Measurements from ENCODE around the gene DXO.
A peak's percentile ranks its signal among the peaks of the same experiment; 100 is the strongest.
"Not testable (repeated sequence)": the region's sequence is repeated elsewhere in the genome, so short reads cannot be mapped to it uniquely, and the experiment has no call there.

The DXO gene

GRCh38 chr6:31954511-31954910 lies 17.4 kb downstream of the DXO start:
- DNase-seq, result no peak

DNA sequence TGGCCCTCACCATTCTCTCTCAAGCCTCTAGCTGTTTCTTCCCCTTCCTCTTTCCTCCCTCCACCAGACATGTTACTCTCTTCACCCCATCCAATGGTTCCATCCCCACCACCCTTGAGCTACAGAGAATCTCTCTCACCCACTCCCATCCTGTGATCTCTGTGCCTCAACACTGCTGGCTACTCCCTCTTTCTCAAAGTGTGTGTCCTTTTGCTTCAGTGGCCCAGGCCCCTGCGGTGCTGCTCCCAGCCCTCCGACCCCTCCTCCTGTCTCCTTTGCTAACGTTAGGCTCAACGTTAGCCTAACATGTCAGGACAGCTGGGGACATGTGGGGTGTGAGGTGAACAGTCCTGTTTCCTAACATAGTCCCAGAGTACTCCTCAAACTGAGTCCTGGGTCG lies 19.0 kb downstream of the DXO start:
- no peak for DNase-seq

DNA sequence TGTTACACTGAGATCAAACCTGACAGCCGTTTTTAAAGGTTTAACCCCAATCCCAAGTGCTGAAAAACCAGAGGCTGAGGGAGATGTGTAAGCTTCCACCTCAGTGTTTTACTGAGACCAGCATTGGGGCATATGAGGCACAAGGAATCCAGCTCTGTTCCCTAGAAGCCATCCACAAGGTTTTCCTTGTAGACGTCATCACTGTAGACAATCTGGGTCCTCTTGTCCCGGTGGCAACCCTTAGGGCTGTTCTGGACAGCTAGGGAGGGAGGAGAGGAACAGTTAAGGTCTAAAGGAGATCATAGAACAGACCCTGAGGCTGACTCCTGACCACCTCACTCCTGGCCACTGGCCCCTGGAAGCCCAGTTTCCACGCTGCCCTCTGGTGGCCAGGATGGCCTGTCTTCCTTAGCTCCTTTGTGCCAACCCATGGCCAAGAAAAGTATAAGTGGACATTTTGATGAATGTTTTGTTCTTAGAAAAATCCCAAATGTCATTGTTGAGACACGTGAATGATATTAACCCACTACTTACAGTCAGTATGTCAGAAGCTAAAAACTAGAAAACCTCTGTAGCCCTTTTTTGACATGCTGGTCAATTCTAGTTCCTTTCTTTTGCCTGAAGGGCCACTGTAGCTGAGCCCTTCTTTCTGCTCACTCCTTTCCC lies 19.7 kb downstream of the DXO start:
- peak in 1 of 2 donors; percentile 23 for DNase-seq

DNA sequence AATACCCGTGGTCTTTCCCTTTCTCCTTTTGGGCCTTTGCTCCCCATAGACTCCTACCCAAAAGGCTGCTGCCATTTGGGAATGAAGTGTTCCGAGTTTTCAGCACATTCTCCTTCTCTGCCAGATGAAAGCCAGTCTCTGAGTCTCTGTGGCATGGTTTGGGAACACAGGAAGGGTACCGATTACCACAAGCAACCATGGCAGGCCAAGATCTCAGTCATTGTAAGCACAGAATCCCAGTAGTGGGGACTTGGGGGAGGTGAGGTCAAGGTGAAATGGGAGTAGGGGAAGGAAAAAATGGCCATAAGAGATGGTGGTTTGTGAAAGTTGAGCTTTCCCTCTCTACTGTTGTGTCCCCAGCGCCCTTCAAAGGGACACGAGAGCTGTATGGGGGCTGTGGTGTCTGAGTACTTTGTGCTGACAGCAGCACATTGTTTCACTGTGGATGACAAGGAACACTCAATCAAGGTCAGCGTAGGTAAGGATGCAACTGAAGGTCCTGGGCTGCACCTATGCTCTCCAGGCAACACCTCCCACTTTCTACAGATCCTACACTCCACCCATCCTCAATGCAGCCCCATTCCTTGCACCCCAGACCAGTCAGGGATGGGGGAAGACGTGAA lies 21.9 kb downstream of the DXO start:
- no peak for DNase-seq

- no peak for DNase-seq
These were observed 23.1 kb downstream of the DXO start for GRCh38 chr6:31948753-31949413.

DNA sequence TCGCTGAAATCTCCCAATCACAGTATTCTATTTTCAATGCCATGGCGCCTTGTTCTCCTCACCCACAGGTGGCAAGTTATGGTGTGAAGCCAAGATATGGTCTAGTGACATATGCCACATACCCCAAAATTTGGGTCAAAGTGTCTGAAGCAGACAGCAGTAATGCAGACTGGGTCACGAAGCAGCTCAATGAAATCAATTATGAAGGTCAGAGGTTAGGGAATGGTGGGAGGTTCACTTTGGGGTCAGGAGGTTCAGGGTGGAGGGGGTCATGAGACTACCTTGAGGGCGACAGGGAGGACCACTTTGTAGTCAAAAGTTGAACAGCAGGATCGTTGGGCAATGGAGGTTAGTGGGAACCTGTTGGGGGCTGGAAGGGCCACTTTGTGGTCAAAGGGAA lies 23.6 kb downstream of the DXO start:
- no peak for DNase-seq

DNA sequence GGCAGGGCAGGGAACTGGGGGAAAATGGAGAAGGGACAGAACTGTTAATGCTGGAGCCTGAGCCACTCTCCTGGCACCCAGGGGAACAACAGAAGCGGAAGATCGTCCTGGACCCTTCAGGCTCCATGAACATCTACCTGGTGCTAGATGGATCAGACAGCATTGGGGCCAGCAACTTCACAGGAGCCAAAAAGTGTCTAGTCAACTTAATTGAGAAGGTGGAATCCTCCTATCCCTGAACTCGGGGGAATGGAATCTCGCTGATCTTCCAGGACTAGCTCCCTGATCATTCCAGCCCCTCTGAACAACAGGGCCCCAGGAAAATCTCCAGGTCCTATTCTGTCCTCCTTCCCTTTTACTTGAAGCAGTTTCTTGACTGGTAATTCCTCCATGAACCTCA lies 24.1 kb downstream of the DXO start:
- no peak for DNase-seq

DNA sequence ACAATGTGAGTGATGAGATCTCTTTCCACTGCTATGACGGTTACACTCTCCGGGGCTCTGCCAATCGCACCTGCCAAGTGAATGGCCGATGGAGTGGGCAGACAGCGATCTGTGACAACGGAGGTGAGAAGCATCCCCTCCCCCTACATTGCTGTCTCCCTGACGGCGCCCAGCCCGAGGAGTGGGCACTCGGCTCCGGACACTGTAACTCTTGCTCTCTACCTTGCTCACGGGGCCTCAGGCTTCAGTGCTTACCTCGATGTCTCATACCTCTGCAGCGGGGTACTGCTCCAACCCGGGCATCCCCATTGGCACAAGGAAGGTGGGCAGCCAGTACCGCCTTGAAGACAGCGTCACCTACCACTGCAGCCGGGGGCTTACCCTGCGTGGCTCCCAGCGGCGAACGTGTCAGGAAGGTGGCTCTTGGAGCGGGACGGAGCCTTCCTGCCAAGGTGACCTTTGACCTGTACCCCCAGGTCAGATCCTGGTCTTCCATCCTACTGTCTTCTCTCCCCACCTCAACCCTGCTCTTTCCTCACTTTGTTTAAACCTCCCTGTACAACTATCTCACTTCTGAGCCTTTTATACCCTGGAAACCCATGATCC lies 24.8 kb downstream of the DXO start:
- DNase-seq, result no peak

DNA sequence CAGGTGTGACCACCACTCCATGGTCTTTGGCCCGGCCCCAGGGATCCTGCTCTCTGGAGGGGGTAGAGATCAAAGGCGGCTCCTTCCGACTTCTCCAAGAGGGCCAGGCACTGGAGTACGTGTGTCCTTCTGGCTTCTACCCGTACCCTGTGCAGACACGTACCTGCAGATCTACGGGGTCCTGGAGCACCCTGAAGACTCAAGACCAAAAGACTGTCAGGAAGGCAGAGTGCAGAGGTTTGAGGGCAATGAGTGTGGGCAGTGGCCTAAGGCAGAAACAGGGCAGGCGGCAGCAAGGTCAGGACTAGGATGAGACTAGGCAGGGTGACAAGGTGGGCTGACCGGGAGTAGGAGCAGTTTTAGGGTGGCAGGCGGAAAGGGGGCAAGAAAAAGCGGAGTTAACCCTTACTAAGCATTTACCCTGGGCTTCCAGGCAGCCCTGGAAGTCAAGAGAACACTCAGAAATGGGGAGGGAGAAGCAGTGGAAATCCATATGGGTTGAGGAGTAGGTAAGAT lies 25.5 kb downstream of the DXO start:
- DNase-seq, result no peak

- DNase-seq, result no peak
These were observed 26.2 kb downstream of the DXO start, which contains the start of gene CFB for GRCh38 chr6:31945507-31946369. TSS of gene CFB (plus strand) at chr6:31946095. CDS start at chr6:31946222, 127 bp downstream.

- no peak for DNase-seq
These were observed 26.8 kb downstream of the DXO start for GRCh38 chr6:31945154-31945506.

- no peak for DNase-seq
These were observed 28.2 kb downstream of the DXO start for GRCh38 chr6:31943742-31944141.

GRCh38 chr6:31940256-31940664 lies 31.7 kb downstream of the DXO start:
- DNase-seq, result no peak

DNA sequence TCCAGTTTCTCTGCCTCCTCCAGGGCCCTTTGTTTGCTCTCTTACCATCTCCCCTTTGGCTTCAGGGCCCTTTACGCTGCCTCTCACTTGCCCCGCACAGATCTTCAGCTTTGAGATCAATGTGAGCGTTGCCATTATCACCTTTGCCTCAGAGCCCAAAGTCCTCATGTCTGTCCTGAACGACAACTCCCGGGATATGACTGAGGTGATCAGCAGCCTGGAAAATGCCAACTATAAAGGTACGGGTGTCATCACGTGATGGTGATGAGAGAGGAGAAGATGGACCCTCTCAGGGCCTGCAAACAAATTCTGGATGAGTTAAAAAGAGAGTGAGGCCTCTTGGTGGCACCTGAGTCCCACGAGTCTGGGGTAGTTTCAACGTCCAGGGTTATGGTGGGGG lies 36.1 kb downstream of the DXO start:
- no peak for DNase-seq

DNA sequence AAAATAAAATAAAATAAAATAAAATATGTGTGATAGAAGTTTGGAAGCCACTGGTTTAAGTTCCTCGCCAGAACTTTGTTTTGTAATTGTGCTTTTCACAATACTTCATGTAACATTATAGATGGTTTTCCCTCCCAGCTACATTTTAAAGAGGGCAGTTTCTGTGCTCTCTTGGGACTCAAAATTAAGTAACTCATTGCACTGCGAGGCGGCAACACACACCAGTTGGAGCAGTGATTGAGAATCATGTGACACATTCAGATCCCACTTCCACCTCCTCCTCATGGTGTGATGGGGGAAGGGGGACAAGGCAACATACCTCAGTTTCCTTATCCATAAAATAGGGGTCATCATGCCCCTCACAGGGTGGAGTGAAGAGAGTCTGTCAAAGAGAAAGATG lies 36.9 kb downstream of the DXO start:
- DNase-seq, result no peak

- no peak for DNase-seq
These were observed 38.4 kb downstream of the DXO start for GRCh38 chr6:31933537-31933936.

DNA sequence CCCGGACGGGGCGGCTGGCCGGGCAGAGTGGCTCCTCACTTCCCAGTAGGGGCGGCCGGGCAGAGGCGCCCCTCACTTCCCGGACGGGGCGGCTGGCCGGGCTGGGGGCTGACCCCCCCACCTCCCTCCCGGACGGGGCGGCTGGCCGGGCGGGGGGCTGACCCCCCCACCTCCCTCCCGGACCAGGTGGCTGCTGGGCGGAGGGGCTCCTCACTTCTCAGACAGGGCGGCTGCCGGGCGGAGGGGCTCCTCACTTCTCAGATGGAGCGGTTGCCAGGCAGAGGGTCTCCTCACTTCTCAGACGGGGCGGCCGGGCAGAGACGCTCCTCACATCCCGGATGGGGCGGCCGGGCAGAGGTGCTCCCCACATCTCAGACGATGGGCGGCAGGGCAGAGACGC lies 39.8 kb downstream of the DXO start:
- not testable (repeated sequence) for DNase-seq

GRCh38 chr6:31930962-31931361 lies 41.0 kb downstream of the DXO start:
- no peak for DNase-seq

GRCh38 chr6:31928672-31928939 lies 43.3 kb downstream of the DXO start:
- DNase-seq, result no peak

DNA sequence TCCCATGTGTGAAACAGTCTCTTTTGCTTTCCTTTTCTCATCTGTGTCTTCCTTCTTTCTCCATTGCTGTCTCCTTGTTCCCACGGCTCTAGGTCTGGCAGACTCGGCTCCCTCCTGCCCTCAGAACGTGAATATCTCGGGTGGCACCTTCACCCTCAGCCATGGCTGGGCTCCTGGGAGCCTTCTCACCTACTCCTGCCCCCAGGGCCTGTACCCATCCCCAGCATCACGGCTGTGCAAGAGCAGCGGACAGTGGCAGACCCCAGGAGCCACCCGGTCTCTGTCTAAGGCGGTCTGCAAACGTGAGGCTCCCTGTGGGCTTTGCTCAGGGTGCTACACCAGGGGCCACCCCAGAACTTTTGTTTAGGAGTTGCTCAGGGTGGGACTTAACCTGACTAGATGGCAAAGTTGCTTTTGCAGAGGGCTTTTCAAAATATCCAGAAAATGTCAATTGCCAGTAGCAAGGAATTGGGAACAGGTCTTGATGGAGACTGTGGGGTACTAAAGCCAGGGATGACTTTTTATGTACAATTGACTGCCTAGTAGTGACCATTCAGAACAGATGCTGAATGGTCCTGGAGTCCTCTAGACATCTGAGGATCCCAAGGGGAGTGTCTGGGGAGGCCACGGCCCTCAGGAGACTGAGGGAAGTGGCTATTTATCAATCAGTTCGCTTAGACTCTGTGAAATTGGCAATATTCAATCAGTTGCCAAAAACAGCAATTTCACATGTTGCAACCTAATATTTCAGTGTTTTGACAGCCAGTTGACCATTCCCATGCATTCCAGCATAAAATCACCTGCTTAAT lies 43.9 kb downstream of the DXO start:
- no peak for DNase-seq

GRCh38 chr6:31927242-31927862 lies 44.6 kb downstream of the DXO start, which contains the start of gene C2:
TSS of gene C2 (plus strand) at chr6:31927717. CDS start at chr6:31927753, 36 bp downstream.
- DNase-seq, result no peak

GRCh38 chr6:31922942-31923341 lies 49.0 kb downstream of the DXO start:
- peak in 1 of 2 donors; percentile 12 for DNase-seq
